Parathyroid adenoma (tissue), 2 donors: ENCODE data around the gene HMGCL.
A peak's percentile ranks its signal among the peaks of the same experiment; 100 is the strongest.

Experiments used
- H2AFZ ChIP-seq: fragments of 300-600 bp; sonication (generic); one replicate; pipeline ENCODE4 v1.7.0; 2017; ENCODE audit warnings: antibody characterized with exemption, mild to moderate bottlenecking
- H3K27ac ChIP-seq: fragments of 300-600 bp; sonication (generic); one replicate; pipeline ENCODE4 v1.7.0; 2017
- H3K27me3 ChIP-seq: fragments of 300-600 bp; sonication (generic); one replicate; pipeline ENCODE4 v1.7.0; 2017; ENCODE audit warnings: low read length; ENCODE audit not compliant: control insufficient read depth, insufficient read depth
- H3K36me3 ChIP-seq: fragments of 300-600 bp; sonication (generic); one replicate; pipeline ENCODE4 v1.7.0; 2017; ENCODE audit warnings: low read length; ENCODE audit not compliant: control insufficient read depth, insufficient read depth
- H3K4me1 ChIP-seq: fragments of 300-600 bp; sonication (generic); one replicate; pipeline ENCODE4 v1.7.0; 2017; ENCODE audit warnings: control low read depth
- H3K4me2 ChIP-seq: fragments of 300-600 bp; sonication (generic); one replicate; pipeline ENCODE4 v1.7.0; 2017; ENCODE audit warnings: low read length
- H3K4me3 ChIP-seq: fragments of 300-600 bp; sonication (generic); one replicate; pipeline ENCODE4 v1.7.0; 2017; ENCODE audit warnings: low read depth, low read length
- H3K79me2 ChIP-seq: fragments of 300-600 bp; sonication (generic); one replicate; pipeline ENCODE4 v1.7.0; 2017; ENCODE audit warnings: control low read depth
- H3K9ac ChIP-seq: fragments of 300-600 bp; sonication (generic); one replicate; pipeline ENCODE4 v1.7.0; 2017; ENCODE audit warnings: mild to moderate bottlenecking
- H3K9me3 ChIP-seq: fragments of 300-600 bp; sonication (generic); one replicate; pipeline ENCODE4 v1.7.0; 2017; ENCODE audit warnings: low read length; ENCODE audit not compliant: control insufficient read depth
- TF ChIP-seq, protein P1 (sequence below): fragments of 300-600 bp; sonication (generic); IDR thresholded peaks from one replicate; pipeline ENCODE4 v1.7.0; 2017; ENCODE audit warnings: antibody characterized with exemption, mild to moderate bottlenecking
- donor health status: primary hyperparathyroidism.

Gene HMGCL

DNA sequence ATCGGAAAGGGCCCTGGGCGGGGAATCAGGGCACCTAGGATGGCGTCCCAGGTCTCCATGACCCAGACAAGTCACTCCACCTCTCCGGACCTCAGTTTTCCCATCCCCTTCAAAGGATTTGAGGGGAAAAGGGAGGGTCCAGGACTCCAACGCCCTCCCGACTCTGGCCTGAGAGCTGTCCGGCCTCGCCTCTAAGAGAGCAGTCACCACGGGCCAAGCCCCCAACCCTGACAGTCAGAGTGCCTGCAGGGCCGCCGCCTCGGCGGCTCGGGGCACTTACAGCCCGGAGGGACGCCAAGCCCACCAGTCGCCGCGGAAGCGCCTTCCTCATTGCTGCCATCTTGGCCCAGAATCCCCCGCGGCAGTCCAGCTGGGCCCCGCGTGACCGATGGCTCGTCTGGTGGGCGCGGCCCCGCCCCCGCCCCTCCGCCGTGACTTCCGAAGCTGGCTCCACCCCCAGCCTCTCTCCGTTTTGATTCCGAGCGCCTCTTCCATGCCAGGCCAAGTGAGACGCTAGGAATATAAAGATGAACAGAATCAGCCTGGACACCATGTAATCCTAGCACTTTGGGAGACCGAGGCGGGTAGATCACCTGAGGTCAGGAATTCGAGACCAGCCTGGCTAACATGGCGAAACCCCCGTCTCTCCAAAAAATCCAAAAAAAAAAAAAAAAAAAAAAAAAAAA lies at the start of gene HMGCL:
Gene HMGCL, minus strand, starts transcription at position 354 of the 686 bp plus-strand sequence. Its CDS starts 14 bp downstream, at position 340.
- peak within 1 kb of the TSS; percentile 90 for H3K27ac ChIP-seq

DNA sequence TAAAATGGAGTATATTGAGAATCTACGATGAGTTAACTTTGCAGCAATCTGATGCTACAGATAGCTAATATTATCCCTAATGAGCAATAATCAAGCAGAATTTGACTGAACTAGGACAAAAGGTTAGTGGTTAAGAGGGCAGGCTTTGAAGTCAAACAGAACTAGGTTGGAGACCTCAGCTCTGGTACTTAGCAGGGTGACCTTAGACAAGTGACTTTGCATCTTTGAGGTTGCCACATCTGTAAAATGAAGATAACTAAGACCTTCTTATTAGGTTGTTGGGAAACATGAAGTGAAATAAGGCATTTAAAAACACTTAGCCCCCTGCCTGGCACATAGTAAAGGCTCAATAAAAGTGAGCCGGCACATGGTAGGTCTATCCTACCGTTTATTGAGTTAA lies 47.2 kb upstream of the HMGCL start:
- Histone ChIP-seq H3K27ac (no peak overlapping the region), H3K27me3 (no peaks in the 10 kb centered on the region), H3K9me3 (no peaks in the 10 kb centered on the region), H3K4me2 (no peak overlapping the region), H3K79me2 (no peaks in the 10 kb centered on the region), H2AFZ (no peak overlapping the region), H3K4me1 (no peaks in the 10 kb centered on the region), H3K9ac (no peak overlapping the region), H3K36me3 (no peaks in the 10 kb centered on the region), H3K4me3 (no peak overlapping the region)
- TF ChIP-seq, protein P1, sequence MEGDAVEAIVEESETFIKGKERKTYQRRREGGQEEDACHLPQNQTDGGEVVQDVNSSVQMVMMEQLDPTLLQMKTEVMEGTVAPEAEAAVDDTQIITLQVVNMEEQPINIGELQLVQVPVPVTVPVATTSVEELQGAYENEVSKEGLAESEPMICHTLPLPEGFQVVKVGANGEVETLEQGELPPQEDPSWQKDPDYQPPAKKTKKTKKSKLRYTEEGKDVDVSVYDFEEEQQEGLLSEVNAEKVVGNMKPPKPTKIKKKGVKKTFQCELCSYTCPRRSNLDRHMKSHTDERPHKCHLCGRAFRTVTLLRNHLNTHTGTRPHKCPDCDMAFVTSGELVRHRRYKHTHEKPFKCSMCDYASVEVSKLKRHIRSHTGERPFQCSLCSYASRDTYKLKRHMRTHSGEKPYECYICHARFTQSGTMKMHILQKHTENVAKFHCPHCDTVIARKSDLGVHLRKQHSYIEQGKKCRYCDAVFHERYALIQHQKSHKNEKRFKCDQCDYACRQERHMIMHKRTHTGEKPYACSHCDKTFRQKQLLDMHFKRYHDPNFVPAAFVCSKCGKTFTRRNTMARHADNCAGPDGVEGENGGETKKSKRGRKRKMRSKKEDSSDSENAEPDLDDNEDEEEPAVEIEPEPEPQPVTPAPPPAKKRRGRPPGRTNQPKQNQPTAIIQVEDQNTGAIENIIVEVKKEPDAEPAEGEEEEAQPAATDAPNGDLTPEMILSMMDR, result no peak

More for the DNA sequence above, at the start of gene HMGCL:
- TF ChIP-seq, protein P1, result no peak
- Histone ChIP-seq H3K27me3 (no peaks in the 10 kb centered on the region), H3K9me3 (no peaks in the 10 kb centered on the region), H3K79me2 (no peaks in the 10 kb centered on the region), H3K4me2 (peak within 1 kb of the TSS; percentile 90), H2AFZ (peak within 1 kb of the TSS; percentile 93), H3K9ac (peak within 1 kb of the TSS; percentile 93), H3K4me3 (peak within 1 kb of the TSS; percentile 99), H3K4me1 (no peaks in the 10 kb centered on the region), H3K36me3 (no peaks in the 10 kb centered on the region)

DNA sequence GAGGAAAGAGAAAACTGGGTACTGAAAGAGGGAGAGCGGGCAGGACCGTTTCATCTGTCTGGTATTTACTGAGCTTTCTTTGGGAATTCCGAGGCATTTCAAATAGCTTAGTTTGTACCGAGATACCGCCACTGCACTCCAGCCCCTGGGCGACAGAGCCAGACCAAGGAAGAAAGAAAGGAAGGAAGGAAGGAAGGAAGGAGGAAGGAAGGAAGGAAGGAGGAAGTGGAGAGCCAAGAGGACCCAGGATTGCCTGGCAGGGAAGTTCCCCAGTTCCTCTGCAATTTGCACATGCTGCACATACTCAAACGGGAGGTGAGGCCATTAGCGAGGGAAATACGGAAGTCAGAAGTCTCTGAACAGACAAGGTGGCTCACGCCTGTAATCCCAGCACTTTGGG lies 43.8 kb upstream of the HMGCL start:
- Histone ChIP-seq H3K9ac (no peak overlapping the region), H3K79me2 (no peaks in the 10 kb centered on the region), H3K4me1 (peaks cover 2% of the 10 kb centered on the region), H3K36me3 (no peaks in the 10 kb centered on the region), H3K4me3 (peak overlapping the region; percentile 75), H2AFZ (peak overlapping the region; percentile 97), H3K27me3 (no peaks in the 10 kb centered on the region), H3K27ac (peak overlapping the region; percentile 66), H3K9me3 (no peaks in the 10 kb centered on the region), H3K4me2 (peak overlapping the region; percentile 81)
- TF ChIP-seq, protein P1, result no peak

DNA sequence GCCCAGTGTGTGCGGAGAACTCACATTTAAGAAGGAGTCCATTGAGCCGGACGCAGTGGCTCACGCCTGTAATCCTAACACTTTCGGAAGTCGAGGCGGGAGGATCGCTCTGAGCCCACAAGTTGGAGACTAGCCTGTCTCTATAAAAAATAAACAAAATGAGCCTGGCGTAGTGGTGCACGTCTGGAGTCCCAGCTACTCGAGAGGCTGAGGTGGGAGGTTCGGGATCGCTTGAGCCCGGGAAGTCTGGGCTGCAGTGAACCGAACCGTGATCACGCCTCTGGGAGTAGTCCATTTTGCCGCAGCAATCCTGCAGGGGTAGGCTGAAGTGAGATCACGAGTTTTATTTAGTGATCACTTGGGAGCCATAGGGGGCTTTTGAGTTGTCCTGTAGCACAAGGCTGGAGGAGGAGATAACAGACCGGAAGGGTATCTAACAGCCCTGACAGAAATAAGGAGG lies 43.4 kb upstream of the HMGCL start:
- peak overlapping the region; percentile 81 for H3K4me2 ChIP-seq
- no peaks in the 10 kb centered on the region for H3K79me2 ChIP-seq
- TF ChIP-seq, protein P1, result no peak
- H3K9ac ChIP-seq, result no peak overlapping the region
- H3K36me3 ChIP-seq, result no peaks in the 10 kb centered on the region
- H3K27me3 ChIP-seq, result no peaks in the 10 kb centered on the region
- H2AFZ ChIP-seq, result peak overlapping the region; percentile 97
- peak overlapping the region; percentile 66 for H3K27ac ChIP-seq
- H3K4me1 ChIP-seq, result peaks cover 2% of the 10 kb centered on the region
- H3K4me3 ChIP-seq, result peak overlapping the region; percentile 75
- H3K9me3 ChIP-seq, result no peaks in the 10 kb centered on the region
